GM12878 (cell line): ENCODE measurements around the gene PTPRD. TPM values are rescaled to one million over a fixed set of nuclear protein-coding genes. Genes with fewer than 3 reads are reported as not detected.

Experiments
- ATAC-seq: fragments of 200-7000 bp; cut with Tn5 transposase; 3 replicates; pipeline ENCODE4 v1.9.1; 2020; ENCODE audit warnings: mild to moderate bottlenecking, moderate library complexity
- BruUV-seq: library from RNA; stranded (reverse); fragments of 400-500 nt; replicated peaks from 2 replicates; lab custom pipeline; 2021; lab: Mats Ljungman, UMichigan
- CTCF ChIA-PET: fragments of 300-600 bp; sonication (Branson Sonifier 250); formaldehyde crosslinking; extraction: SDS; loops from one replicate; lab custom pipeline; 2021; ENCODE audit warnings: inconsistent platforms; lab: Yijun Ruan, JAX
- POLR2A ChIA-PET: fragments of 350-600 bp; formaldehyde crosslinking; extraction: SDS; loops from one replicate; lab custom pipeline; 2021; ENCODE audit warnings: inconsistent platforms; lab: Charles Lee
- RAD21 ChIA-PET: fragments of 300-600 bp; sonication (Branson Sonifier 250); formaldehyde crosslinking; loops from one replicate; lab custom pipeline; 2023; ENCODE audit warnings: antibody characterized with exemption; ENCODE audit not compliant: unreplicated experiment; lab: Charles Lee
- SMC1A ChIA-PET: fragments of 300-600 bp; sonication (Branson Sonifier 250); formaldehyde crosslinking; loops from one replicate; lab custom pipeline; 2023; ENCODE audit not compliant: unreplicated experiment, uncharacterized antibody; lab: Charles Lee
- DNase-seq: peaks from one replicate; pipeline ENCODE4 v3.0.0-alpha.2; 2011; ENCODE audit warnings: low read depth, low spot score
- FAIRE-seq: peaks from 3 replicates; lab custom pipeline; 2011; peaks lifted over from hg19 to GRCh38; lab: Jason Lieb, UNC
- H2AFZ ChIP-seq: 2 replicates; pipeline ENCODE4 v1.6.0; 2011; ENCODE audit warnings: low read depth, low read length, control low read depth; ENCODE audit not compliant: control insufficient read depth
- H3K27ac ChIP-seq: 2 replicates; pipeline ENCODE4 v1.5.1; 2011; ENCODE audit warnings: control low read depth; ENCODE audit not compliant: control insufficient read depth, insufficient read depth
- H3K27me3 ChIP-seq, 2 experiments: replicated peaks in 1 of 2; 2 replicates each; pipeline versions ENCODE4 v1.6.0 to v1.6.1; 2011; ENCODE audit warnings: low read length in 1 of 2; ENCODE audit not compliant: control insufficient read depth in 2 of 2, insufficient read depth in 2 of 2
- H3K36me3 ChIP-seq, 2 experiments: 2 replicates each; pipeline ENCODE4 v1.5.1; 2011; ENCODE audit warnings: low read length in 1 of 2; ENCODE audit not compliant: control insufficient read depth in 2 of 2, insufficient read depth in 2 of 2
- H3K4me1 ChIP-seq: 2 replicates; pipeline ENCODE4 v1.6.1; 2011; ENCODE audit warnings: mild to moderate bottlenecking, low read length, moderate library complexity, mixed read lengths; ENCODE audit not compliant: control insufficient read depth, insufficient read depth
- H3K4me2 ChIP-seq: 2 replicates; pipeline ENCODE4 v1.6.0; 2011; ENCODE audit warnings: control low read depth; ENCODE audit not compliant: control insufficient read depth, insufficient read depth
- H3K4me3 ChIP-seq: fragments of 200-600 bp; sonication (generic); 2 replicates; pipeline ENCODE4 v1.5.1; 2016
- H3K79me2 ChIP-seq: 2 replicates; pipeline ENCODE4 v1.6.0; 2011; ENCODE audit warnings: low read length; ENCODE audit not compliant: control insufficient read depth, insufficient read depth
- H3K9ac ChIP-seq: 2 replicates; pipeline ENCODE4 v1.8.0; 2011; ENCODE audit warnings: low read length, control low read depth, mixed read lengths; ENCODE audit not compliant: control insufficient read depth, insufficient read depth
- H3K9me3 ChIP-seq: replicated peaks from 3 replicates; pipeline ENCODE4 v1.5.1; 2011; ENCODE audit warnings: mild to moderate bottlenecking, low read length; ENCODE audit not compliant: control insufficient read depth, insufficient read depth
- H4K20me1 ChIP-seq: 2 replicates; pipeline ENCODE4 v1.6.0; 2011; ENCODE audit not compliant: control insufficient read depth, insufficient read depth
- BHLHE40 ChIP-seq, 2 experiments: fragments of 450-650 bp in 1 of 2; IDR thresholded peaks; 2 replicates each; pipeline ENCODE4 v1.6.1; 2011 to 2017; ENCODE audit warnings: low read depth in 2 of 2, borderline replicate concordance in 1 of 2, improper control_type of control experiment in 1 of 2, low read length in 1 of 2, mild to moderate bottlenecking in 1 of 2
- JUND ChIP-seq: IDR thresholded peaks from 2 replicates; pipeline ENCODE4 v1.6.1; 2012; ENCODE audit warnings: low read depth, mild to moderate bottlenecking, low read length, improper control_type of control experiment, moderate library complexity
- LARP7 ChIP-seq: fragments of 450-650 bp; IDR thresholded peaks from 2 replicates; pipeline ENCODE4 v1.6.1; 2017; ENCODE audit warnings: mild to moderate bottlenecking
- NR2C2 ChIP-seq: IDR thresholded peaks from 2 replicates; pipeline ENCODE4 v1.6.1; 2011; ENCODE audit warnings: borderline replicate concordance, low read depth; ENCODE audit not compliant: control insufficient read depth, insufficient read length
- PAX8 ChIP-seq: fragments of 450-650 bp; IDR thresholded peaks from 2 replicates; pipeline ENCODE4 v1.6.1; 2017; ENCODE audit warnings: mild to moderate bottlenecking, moderate library complexity
- POLR2A ChIP-seq: IDR thresholded peaks from 2 replicates; pipeline ENCODE4 v1.6.1; 2011; ENCODE audit warnings: low read depth, mild to moderate bottlenecking, low read length
- RBBP5 ChIP-seq: fragments of 200-600 bp; sonication (generic); conservative IDR thresholded peaks from 2 replicates; pipeline ENCODE4 v1.6.1; 2016
- RCOR1 ChIP-seq: conservative IDR thresholded peaks from 2 replicates; pipeline ENCODE4 v1.6.1; 2012; ENCODE audit warnings: low read depth, low read length, improper control_type of control experiment
- SIX5 ChIP-seq: IDR thresholded peaks from 2 replicates; pipeline ENCODE4 v1.6.1; 2011; ENCODE audit warnings: mild to moderate bottlenecking, low read depth, low read length, moderate library complexity; ENCODE audit not compliant: severe bottlenecking
- SP1 ChIP-seq: IDR thresholded peaks from one replicate; pipeline ENCODE4 v1.6.1; 2011; ENCODE audit warnings: low read depth, low read length
- TBL1XR1 ChIP-seq: IDR thresholded peaks from 2 replicates; pipeline ENCODE4 v1.6.1; 2012; ENCODE audit warnings: low read depth, low read length, improper control_type of control experiment
- YBX1 ChIP-seq: fragments of 450-650 bp; IDR thresholded peaks from 2 replicates; pipeline ENCODE4 v1.6.1; 2016; ENCODE audit warnings: antibody characterized with exemption
- WGBS: methylation state at CpG from one replicate; pipeline ENCODE4 v1.1.6; 2016; ENCODE audit warnings: low lambda C conversion rate; ENCODE audit not compliant: insufficient replicate concordance, insufficient coverage; ENCODE audit errors: missing lambda C conversion rate; 5-methylcytosine and 5-hydroxymethylcytosine counted together
- in situ Hi-C: fragments of 300-500 bp; cut with MboI; formaldehyde crosslinking; loops from 9 replicates; pipeline ENCODE4 v1.14.3; 2018; ENCODE audit warnings: mixed read lengths
- intact Hi-C: fragments of 100-400 bp; cut with micrococcal nuclease; formaldehyde crosslinking; loops from one replicate; pipeline ENCODE4 v1.14.2; 2022; ENCODE audit not compliant: unreplicated experiment
- polyA plus RNA-seq, 11 experiments: library from polyadenylated mRNA; depleted of rRNA in 4 of 11; unstranded in 6 of 11; stranded (reverse) in 5 of 11; fragments of >200 nt; fragmentation: Nextera tagmentation in 4 of 11; fragmentation: Illumina TruSeq in 1 of 11; extraction: Ambion mirVana in 4 of 11; extraction: Trizol in 1 of 11; gene quantifications; 1 replicate in 1 of 11; 2 replicates in 10 of 11; pipeline versions ENCODE4 v1.2.1 to v1.2.3, GENCODE V29; 2011 to 2016; ENCODE audit warnings: inconsistent platforms in 2 of 11, missing spikeins in 2 of 11, low read depth in 1 of 11
- total RNA-seq, 4 experiments: library from RNA; depleted of rRNA in 3 of 4; stranded (reverse); fragments of >200 nt in 3 of 4; fragmentation: Illumina TruSeq in 1 of 4; extraction: Trizol in 1 of 4; gene quantifications; 2 replicates each; pipeline versions ENCODE4 v1.2.1 to v1.2.3, GENCODE V29; 2013 to 2021
- TF ChIP-seq, protein P1 (sequence below): fragments of 450-650 bp; IDR thresholded peaks from 2 replicates; pipeline ENCODE4 v1.6.1; 2018; ENCODE audit warnings: borderline replicate concordance, mild to moderate bottlenecking; ENCODE audit not compliant: partially characterized antibody
- TF ChIP-seq, protein P2 (sequence below): fragments of 450-650 bp; IDR thresholded peaks from 2 replicates; pipeline ENCODE4 v1.6.1; 2017; ENCODE audit warnings: borderline replicate concordance
- TF ChIP-seq, protein P3 (sequence below): fragments of 150-350 bp; IDR thresholded peaks from 2 replicates; pipeline ENCODE4 v1.6.1; 2016; ENCODE audit warnings: low read depth, low read length
- TF ChIP-seq, protein P4 (sequence below): fragments of 450-650 bp; IDR thresholded peaks from 2 replicates; pipeline ENCODE4 v1.6.1; 2016; ENCODE audit warnings: mild to moderate bottlenecking

PTPRD gene
- total and polyA plus RNA-seq, 10 of the 15 experiments (the other 5 are each of a cell fraction or from before 2014, with no cell fraction given) = under 0.01 to 0.05 (median 0.01) TPM; not detected in 7

DNA sequence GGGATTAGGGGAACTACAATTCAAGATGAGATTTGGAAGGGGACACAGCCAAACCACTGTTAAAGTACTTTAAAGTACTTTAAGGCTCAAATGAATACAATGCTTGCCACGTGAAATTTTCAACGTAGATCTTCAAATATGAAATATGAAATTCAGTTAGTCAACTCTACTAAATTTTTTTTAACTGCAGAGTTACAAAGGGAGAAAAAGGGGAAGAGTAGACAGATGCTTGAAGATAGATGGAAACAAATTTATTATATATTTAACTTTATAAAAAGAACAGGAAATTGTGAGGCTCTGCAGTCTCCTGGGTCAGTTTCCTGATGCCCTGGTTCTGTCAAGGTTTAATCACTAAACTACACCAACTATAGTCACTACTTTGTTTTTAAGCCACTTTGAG lies 2027.8 kb downstream of the PTPRD start (continued):
- TF ChIP-seq, protein P1, sequence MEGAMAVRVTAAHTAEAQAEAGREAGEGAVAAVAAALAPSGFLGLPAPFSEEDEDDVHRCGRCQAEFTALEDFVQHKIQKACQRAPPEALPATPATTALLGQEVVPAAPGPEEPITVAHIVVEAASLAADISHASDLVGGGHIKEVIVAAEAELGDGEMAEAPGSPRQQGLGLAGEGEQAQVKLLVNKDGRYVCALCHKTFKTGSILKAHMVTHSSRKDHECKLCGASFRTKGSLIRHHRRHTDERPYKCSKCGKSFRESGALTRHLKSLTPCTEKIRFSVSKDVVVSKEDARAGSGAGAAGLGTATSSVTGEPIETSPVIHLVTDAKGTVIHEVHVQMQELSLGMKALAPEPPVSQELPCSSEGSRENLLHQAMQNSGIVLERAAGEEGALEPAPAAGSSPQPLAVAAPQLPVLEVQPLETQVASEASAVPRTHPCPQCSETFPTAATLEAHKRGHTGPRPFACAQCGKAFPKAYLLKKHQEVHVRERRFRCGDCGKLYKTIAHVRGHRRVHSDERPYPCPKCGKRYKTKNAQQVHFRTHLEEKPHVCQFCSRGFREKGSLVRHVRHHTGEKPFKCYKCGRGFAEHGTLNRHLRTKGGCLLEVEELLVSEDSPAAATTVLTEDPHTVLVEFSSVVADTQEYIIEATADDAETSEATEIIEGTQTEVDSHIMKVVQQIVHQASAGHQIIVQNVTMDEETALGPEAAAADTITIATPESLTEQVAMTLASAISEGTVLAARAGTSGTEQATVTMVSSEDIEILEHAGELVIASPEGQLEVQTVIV = no peak
- TF ChIP-seq RCOR1 (no peak), SP1 (no peak)

DNA sequence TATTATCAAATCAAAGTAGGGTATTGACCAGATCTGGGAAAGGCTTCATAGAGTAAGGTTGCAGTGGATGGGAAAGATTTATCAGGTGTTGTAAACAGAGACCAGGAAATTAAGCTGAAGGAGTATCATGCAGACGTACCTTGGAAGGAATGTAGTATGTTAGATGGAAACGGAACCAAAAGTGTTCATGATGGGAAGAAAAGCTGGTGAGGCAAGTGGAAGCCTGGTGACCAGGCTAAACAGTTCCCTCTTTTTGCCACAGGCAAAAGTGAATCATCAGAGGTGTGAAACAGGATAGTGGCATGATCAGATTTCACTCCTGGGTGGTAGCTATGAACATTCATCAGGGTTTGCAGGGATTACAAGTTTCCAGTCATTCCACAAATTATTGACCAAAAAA lies 2033.1 kb downstream of the PTPRD start:
- ChIA-PET POLR2A (no interaction called here), RAD21 (no interaction called here), SMC1A (no interaction called here), CTCF (no interaction called here)
- Histone ChIP-seq H3K4me2 (no peak overlapping the region), H3K9ac (no peak overlapping the region), H3K79me2 (no peaks in the 10 kb centered on the region), H3K4me1 (no peaks in the 10 kb centered on the region), H4K20me1 (no peaks in the 10 kb centered on the region), H3K36me3 (no peaks in the 10 kb centered on the region), H3K4me3 (no peak overlapping the region), H3K9me3 (no peaks in the 10 kb centered on the region), H2AFZ (no peak overlapping the region), H3K27ac (no peak overlapping the region), H3K27me3 (no peaks in the 10 kb centered on the region)
- no peak for ATAC-seq
- no TSS peak for BruUV-seq
- intact Hi-C loops = no loop called here
- FAIRE-seq = no peak
- no peak for DNase-seq
- in situ Hi-C loops = loop anchor here (10.0 kb wide), 1 partner anchor 55 kb away; no protein-coding TSS in a partner anchor
- WGBS = 24% methylated on average over 2 of the region's 2 CpGs
- no peak for TF ChIP-seq BHLHE40 (IDR thresholded peaks at IDR 0.05; ENCODE audit: borderline replicate concordance in 1 of 2, low read depth in 2 of 2, low read length in 1 of 2)
- TF ChIP-seq PAX8 = no peak
- TF ChIP-seq, protein P2, sequence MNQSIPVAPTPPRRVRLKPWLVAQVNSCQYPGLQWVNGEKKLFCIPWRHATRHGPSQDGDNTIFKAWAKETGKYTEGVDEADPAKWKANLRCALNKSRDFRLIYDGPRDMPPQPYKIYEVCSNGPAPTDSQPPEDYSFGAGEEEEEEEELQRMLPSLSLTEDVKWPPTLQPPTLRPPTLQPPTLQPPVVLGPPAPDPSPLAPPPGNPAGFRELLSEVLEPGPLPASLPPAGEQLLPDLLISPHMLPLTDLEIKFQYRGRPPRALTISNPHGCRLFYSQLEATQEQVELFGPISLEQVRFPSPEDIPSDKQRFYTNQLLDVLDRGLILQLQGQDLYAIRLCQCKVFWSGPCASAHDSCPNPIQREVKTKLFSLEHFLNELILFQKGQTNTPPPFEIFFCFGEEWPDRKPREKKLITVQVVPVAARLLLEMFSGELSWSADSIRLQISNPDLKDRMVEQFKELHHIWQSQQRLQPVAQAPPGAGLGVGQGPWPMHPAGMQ = no peak
- TF ChIP-seq SIX5 = no peak
- TF ChIP-seq NR2C2 = no peak
- TF ChIP-seq, protein P3, sequence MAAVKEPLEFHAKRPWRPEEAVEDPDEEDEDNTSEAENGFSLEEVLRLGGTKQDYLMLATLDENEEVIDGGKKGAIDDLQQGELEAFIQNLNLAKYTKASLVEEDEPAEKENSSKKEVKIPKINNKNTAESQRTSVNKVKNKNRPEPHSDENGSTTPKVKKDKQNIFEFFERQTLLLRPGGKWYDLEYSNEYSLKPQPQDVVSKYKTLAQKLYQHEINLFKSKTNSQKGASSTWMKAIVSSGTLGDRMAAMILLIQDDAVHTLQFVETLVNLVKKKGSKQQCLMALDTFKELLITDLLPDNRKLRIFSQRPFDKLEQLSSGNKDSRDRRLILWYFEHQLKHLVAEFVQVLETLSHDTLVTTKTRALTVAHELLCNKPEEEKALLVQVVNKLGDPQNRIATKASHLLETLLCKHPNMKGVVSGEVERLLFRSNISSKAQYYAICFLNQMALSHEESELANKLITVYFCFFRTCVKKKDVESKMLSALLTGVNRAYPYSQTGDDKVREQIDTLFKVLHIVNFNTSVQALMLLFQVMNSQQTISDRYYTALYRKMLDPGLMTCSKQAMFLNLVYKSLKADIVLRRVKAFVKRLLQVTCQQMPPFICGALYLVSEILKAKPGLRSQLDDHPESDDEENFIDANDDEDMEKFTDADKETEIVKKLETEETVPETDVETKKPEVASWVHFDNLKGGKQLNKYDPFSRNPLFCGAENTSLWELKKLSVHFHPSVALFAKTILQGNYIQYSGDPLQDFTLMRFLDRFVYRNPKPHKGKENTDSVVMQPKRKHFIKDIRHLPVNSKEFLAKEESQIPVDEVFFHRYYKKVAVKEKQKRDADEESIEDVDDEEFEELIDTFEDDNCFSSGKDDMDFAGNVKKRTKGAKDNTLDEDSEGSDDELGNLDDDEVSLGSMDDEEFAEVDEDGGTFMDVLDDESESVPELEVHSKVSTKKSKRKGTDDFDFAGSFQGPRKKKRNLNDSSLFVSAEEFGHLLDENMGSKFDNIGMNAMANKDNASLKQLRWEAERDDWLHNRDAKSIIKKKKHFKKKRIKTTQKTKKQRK = no peak
- no peak for TF ChIP-seq LARP7
- TF ChIP-seq RBBP5 = no peak
- no peak for TF ChIP-seq RCOR1
- TF ChIP-seq JUND = no peak
- TF ChIP-seq, protein P4, sequence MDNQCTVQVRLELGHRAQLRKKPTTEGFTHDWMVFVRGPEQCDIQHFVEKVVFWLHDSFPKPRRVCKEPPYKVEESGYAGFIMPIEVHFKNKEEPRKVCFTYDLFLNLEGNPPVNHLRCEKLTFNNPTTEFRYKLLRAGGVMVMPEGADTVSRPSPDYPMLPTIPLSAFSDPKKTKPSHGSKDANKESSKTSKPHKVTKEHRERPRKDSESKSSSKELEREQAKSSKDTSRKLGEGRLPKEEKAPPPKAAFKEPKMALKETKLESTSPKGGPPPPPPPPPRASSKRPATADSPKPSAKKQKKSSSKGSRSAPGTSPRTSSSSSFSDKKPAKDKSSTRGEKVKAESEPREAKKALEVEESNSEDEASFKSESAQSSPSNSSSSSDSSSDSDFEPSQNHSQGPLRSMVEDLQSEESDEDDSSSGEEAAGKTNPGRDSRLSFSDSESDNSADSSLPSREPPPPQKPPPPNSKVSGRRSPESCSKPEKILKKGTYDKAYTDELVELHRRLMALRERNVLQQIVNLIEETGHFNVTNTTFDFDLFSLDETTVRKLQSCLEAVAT = no peak
- TF ChIP-seq POLR2A = no peak
- TF ChIP-seq YBX1 = no peak
- TF ChIP-seq TBL1XR1 = no peak
